ENCODE measurements around the gene THEMIS.
"Not testable (repeated sequence)": the region's sequence is repeated elsewhere in the genome, so short reads cannot be mapped to it uniquely, and the experiment has no call there.

Gene THEMIS

DNA sequence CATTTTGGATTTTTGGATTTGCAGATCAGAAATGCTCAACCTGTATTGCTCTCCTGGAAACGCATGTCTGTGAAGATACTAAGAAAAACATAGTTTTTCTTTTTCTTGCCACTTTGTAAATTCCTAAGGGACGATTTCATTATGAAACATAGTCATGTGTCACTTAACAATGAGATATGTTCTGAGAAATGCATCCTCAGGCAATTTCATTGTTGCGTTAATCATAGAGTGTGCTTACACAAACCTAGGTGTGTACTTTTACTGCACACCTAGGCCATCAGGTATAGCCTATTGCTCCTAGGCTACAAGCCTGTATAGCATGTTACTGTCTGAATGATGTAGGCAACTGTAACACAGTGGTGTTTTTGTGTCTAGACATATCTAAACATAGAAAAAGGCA, 13.4 kb upstream of the THEMIS start:
- DNase-seq, result no peak

DNA sequence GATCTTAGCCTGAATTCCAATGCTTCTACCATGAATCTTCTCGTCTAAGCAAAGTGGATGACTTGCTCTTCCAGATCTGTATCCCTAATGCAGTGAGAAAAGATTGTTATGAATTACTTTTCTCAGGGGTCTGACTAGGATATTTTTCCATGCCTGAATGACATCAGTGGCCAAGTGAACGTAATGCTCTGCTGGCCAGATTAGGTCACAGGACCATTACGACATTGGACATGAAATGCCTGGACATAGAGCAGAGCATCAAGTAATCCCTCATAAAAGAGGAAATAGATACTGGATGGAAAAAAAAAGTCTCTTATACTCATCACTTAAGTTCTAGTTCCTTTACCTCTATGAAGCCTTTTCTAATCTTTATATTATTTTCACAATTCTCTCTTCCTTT, 12.1 kb upstream of the THEMIS start:
- no peak for DNase-seq

DNA sequence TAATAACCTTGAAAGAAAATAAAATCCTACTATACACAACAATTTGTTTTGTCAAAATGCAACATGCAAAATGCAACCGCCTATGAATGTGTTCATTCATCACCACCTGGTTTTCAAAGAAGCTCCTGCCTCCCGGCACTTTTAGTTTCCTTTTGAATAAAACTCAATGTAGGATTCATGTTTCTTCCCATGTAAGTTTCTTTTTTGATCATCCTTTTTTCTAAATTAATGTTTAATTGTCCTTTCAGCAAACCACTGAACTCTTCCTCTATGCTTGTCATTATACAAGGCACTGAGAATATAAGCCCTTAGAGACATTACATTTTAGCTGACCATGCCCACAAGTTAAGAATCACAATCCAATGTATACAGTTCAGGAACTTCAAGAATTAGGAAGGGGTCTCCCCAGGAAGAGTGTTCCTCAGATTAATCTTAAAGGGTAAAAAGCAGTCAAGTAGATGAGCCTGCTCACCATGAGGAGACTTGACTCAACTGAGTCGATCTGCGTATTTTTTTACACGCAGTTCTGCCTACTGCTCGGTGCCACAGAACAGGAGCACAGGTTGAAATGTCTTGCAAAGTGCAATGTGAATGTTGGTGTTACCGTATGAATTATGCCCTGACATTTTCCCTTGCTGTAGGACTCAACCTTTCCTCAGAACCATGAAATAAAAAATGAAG, 7.2 kb upstream of the THEMIS start:
- DNase-seq, result no peak

DNA sequence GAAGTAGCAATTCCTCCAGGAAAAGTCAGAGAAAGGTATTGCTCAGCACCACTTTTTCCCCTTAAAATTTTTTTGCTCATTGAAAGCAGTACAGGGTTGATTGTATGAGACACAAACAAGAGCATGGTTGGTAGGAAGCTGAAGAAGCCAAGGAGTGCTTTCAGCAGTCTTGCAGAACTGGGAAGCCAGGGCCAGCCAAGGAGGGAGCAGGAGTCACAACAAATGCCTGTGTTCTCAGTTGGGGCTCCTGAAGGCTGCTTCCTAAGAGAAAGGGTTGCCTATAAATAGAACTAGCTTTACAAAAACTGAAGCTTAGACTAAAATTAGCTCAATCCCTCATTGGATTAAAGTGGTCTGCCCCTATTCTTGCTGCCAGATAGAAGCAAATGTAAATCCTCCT, 3.3 kb upstream of the THEMIS start:
- DNase-seq, result no peak

DNA sequence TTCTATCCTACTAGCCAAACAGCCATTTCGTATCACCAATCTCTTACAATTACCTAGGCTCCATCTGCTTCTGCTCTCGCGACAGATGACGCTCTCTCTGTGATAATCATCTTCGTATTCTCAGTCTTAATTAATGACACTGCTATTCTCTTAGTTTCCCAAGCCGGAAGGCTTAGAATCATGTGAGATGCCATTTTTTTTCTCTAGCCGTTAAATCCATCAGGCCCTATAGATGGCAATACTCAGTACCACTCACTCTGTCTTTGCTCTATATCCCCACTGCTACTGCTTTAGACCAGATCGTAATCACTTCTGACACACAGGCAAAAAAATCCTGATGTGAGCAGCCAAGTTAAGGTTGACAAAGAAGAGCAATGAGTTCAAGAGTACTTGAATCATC, 2.1 kb upstream of the THEMIS start:
- DNase-seq, result no peak

DNA sequence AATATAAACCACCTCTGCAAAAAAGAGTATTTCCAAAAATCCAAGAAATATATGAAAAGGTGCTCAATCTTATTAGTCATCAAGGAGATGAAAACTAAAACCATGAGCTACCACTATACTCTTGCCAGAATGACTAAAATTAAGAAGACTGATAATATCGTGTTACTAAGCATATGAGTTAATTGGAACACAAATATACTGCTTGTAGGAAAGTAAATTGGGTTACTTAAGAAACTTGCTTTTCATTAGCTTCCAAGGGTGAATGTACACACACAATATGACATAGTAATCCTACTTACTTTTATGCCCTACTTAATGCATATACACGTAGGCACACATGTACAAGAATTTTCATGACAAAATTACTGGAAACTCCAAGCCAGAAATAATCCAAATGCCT, 3.4 kb downstream of the THEMIS start:
- DNase-seq, result no peak

DNA sequence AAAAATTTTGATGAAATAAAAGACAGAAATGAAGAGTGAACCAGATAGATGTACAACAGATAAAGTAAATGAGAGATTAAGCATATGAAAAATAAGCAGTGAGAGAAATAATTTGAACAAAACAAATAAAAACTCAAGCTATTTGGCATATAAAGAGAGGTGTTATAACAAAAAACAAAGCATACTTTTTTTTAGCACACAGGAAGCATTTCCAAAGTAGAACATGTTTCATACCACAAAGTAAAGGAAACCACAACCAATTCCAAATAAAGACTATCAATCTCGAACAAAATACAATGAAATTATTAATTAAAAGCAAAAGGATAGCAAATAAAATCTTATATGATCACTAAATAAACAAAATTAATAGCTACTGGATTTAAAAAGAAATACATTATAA, 6.8 kb downstream of the THEMIS start:
- DNase-seq, result no peak

DNA sequence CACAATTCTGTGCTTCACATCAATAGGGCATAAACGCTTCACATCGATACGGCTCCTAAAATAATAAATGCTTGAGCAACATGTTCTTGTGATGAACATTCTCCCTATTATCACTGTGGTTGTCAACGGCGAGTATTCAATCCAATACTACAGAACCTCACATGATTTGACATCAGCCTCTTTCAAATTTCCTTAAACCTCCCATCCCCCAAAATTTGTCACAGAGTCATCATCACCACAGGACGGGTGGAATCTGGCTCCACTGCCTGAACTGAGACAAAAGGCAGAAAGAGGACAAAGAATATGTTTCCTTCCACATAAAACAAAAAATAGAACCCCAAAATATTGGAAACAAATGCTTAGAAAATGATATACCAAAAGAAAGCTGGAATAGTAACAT, 7.3 kb downstream of the THEMIS start:
- DNase-seq, result no peak

DNA sequence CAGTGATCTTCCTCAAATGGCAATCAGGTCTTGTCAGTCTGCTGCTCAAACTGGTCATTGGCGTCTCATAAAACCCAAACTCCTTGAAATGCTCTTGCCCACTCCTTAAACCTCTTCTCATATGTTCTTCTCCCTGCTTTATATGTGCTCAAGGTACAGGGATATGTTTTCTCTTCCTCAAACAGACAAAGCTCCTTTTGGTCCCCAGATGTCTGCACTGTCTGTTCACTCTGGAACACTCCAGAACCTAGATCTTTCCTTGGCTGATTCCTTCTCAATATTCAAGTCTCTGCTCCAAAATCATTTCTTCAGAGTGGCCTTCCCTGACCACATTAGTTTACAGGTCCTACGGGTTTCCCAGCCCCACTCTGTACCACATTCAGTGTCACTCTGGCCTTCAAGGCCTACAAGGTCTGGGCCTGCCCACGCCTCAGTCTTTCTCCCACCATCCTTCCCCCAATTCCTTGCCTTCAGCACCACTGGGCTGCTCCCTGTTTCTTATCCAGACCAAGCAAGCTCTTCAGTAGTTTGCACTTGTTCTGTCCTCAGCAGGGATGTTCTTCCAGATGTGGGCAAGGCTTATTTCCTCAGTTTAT, 9.0 kb downstream of the THEMIS start:
- no peak for DNase-seq

DNA sequence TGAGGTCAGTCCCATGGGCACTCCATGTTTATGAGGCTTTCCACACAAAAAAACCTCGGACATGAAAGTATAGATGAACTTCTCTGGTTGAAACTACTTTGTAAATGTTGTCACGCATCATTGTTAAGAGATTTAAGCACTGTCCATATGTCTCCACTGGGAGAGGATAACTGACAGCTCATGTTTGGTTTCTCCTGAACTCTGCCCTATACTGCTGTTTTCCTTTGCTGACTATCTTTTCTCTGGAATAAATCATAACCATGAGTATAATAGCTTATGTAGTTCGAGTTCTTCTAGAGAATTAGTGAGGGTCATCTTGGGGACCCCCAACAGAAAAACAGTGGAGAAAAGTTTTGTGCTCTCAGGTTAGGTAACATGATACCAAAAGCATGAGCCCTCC, 14.3 kb downstream of the THEMIS start:
- DNase-seq, result no peak

DNA sequence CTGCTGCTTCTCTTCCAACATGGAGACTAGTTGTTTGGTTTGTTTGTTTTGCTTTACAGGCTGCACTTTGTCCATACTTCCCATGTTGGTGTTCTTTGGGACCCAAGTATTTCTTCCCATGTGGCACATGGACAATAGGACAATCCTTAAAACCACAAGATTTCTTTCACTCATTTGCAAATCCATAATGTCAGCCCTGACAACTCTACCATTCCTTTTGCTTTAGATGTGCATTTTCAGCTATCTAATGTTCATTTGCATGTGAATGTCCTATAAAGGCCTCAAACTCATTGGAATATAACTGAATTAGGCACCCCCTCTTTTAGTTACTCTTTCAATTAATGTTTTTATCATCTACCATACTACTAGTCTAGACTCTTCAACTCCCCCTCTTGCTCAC, 16.7 kb downstream of the THEMIS start:
- no peak for DNase-seq

DNA sequence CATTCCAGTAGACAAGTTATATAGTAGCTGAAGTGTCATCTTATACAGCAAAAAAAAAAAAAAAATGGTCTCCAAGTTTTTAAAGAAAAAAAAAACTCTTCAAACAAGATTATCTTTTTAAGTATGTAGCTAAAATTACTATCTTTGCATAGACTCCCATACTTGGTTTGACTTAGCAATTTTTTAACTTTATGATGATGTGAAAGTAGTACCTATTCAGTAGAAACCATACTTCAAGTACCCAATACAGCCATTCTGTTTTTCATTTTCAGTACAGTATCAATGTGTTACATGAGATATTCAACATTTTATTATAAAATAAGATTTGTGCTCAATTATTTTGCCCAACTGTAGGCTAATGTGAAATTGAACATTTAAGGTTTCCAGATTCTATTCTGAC, 18.9 kb downstream of the THEMIS start:
- not testable (repeated sequence) for DNase-seq

DNA sequence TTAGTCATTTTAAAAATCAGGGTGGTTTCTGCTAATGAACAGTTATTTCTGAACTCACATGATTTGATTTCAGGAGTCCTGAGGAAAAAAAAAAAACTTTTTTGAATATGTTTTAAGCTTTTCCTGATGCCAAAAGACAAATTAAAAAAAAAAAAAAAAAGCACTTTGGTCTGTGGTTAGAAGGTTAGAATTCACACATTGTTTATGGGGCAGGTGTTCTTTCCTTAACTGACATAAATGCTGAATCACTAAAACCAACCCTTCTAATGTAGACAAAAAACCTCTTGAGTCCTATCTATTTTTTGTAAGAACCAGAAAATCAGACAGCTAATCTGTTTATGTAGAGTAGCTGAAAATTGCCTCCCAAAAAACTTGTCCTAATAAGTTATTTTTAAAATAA, 20.4 kb downstream of the THEMIS start:
- peak; percentile 13 for DNase-seq

DNA sequence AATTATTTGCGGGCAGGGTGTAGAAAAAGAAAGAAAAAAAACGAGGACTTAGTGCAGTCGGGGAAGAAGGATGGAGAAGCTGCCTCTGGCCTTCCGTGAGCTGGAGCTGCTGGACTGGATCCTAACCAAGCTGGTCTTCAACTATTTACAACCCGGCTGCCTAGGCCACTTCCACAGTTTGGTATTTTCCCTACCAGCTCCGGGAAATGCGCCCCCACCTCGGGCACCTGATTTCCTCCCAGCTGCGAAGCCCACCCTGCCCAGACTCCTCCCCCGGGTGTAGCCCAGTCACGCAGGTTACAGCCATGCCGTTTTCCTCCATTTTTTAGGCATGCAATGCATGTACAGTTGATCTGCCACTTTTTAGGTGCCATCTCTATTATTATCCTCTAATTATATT, 21.2 kb downstream of the THEMIS start:
- peak; percentile 74 for DNase-seq

DNA sequence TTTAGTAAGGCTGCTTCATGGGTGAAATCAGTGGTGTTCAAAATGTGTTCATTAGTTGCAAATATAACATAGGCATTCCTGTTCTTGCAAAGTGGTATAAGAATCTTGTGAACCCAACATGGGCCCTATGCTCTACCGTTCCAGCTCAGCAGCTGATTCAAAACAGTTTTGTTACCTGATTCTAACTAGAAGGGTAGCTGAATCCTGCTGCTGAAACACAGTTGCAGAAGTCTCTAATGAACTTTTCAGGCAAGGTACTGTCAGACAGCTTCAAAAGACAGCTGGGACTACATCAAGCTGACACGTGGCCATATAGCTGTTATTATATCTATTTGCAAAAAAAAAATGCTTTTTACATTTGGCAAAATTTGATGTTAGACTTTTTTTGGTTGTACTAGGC, 22.7 kb downstream of the THEMIS start:
- DNase-seq, result no peak

DNA sequence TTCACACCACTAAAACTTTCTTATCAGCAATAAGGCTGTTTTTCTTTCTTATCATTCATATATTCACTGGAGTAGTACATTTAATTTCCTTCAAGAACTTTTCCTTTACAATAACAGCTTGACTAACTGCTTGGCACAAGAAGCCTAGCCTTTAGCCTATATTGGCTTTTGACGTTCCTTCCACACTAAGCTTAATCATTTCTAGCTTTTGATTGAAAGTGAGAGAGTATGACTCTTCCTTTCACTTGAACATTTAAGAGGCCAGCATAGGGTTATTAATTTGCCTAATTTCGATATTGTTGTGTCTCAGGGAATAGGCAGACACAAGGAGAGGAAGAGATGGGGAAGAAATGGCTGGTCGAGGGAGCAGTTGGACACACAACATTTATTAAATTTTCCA, 23.6 kb downstream of the THEMIS start:
- DNase-seq, result no peak

DNA sequence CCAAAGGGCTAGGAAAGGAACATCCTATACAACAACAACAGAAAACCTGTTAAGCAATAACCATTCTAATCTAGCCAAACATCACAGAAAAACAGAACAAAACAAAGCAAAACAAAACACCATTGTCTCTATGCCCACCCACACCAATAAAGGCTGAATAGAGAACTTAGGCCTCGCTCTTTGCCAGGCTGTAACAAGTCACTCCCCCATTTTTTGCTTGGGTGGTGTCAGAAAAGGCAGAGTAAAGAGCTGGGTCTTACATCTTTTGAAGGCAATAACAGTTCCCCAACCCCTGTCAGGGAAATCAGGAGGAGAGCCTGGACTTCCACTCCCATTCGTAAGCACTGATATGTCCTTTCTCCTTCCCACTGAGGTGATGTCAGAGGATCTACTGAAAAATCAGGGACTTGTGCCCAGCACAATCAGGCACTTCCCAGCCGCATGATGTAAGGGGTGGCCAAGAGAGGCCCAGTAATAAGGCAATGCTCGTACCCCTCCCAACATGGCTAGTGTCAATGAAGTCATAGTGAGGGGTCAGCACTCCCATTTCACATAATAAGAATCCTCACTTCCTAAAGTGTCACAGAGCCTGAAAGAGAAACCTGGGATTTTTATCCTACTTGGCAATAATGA, 31.0 kb downstream of the THEMIS start:
- no peak for DNase-seq

DNA sequence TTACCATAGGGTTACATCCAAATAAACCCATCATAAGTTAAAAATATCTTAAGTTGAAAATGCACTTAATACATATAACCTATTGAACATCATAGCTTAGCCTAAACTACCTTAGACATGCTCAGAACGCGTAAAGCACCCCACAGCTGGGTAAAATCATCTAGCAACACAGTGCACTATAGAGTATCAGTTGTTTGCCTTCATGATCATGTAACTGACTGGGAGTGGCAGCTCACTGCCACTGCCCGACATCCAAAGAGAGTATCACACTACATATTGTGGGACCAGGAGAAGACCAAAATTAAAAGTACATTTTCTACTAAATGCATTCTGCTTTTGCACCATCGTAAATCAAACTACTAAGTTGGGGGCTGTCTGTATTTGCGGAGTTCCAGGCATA, 31.7 kb downstream of the THEMIS start:
- DNase-seq, result no peak

DNA sequence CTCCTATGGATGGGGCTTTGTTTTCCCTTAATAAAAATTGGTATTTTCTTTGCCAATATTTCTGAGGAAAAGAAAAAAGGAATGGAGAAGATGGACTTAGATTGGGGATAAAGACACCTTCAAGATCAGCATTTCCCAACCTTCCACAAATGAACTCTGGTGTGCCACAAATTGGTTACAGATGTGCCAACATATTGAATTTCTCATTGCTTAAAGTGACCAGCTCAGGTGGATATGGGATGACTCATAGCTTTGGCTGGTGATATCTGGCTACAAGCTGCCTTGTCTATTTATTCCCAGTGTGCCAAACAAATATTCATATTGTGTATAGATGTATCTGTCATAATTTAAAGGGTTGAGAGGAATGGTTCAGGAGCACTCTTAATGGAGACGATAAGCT, 32.5 kb downstream of the THEMIS start:
- DNase-seq, result no peak

DNA sequence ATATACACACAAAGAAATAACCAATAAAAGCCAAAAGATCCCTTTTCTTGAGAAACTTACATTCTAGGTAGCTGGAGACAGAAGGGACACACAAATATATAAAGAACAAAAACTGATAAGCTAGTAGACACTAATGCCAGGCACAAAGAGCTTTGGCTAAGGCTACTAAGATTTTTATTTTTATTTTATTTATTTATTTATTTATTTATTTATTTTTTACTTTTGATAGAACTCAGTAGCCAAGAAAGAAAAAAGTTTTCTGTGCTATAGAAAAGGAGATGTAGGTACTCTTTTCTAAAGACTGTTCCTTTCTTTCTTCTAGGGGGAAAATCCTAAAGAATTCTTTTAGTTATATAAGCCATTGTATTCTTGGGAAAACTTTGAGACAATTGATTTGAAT, 34.1 kb downstream of the THEMIS start:
- no peak for DNase-seq

DNA sequence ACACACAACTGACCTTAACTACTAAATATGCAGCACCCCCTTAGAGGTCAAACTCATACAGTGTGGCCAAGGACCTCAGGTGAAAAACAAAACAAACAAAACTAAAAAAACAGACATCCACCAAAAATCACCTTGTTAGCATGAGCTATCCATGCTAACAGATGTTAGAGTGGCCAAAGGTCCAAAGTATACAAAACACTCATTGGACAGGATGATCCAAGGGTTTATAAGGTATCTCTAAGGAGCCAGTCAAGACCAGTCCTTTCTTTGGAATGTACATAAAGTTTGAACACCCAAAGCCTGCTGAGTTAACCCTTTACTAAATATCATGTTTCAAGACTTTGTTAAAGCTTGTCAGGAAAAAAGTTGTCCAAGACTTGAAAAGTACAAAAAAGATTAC, 35.8 kb downstream of the THEMIS start:
- no peak for DNase-seq

DNA sequence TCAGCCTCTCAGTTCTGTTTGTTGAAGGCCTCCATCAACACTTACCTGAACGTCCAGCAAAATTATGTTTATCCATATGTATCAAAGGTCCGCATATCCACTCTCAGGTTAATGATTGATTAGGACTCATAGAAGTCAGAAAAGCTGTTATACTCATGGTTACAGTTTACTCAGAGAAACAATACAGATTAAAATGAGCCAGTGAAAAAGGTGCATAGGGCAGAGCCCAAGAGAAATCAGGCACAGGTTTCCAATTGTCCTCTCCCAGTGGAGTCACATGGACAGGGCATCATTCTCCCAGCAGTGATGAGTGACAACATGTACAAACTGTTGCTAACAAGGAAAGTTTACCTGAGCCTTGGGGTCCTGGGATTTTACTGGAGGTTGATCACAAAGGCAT, 36.2 kb downstream of the THEMIS start:
- DNase-seq, result no peak

DNA sequence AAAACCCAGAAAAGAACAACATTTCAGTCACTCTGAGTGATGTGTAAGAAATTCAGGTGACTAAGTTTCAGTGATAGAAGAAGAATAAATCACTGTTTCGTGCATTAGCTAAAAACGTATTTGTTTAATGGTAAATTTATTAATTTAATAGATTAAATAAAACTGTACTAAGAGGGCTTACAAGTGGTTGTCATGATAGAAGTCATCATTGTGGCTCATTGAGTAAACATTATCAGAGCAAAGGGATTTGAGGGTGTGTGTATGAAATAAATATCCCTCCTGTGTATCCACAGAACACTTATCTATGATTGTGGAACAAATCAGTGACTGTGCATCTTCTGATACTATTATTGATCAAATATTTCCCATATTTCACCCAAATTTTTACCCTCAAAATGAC, 40.1 kb downstream of the THEMIS start:
- DNase-seq, result no peak

DNA sequence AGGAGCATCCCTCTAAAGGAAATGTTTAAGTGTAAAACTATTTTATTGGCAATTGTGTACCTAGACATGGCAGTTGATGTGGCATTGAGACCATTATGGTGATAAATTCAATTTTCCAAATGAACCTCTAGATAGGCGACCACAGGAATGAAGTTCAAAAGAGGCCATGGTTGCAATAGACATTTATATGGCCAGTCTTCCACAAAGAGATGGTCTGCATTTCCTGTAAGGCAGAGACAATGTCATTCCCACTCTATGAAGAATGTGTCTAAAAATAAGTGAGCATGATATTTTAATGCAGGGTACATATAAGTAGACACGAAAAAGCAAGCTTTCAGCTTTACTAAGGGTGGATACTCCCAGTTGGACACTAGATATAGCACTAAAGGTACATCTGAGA, 40.9 kb downstream of the THEMIS start:
- no peak for DNase-seq
